ENCODE results near the gene SH2D5.

SH2D5 gene

GRCh38 chr1:20726932-20727745 lies 5.4 kb downstream of the SH2D5 start:
- no peak for ATAC-seq
- TF ChIP-seq CREB5 (CRISPR knock-in tag; IDR thresholded peaks at IDR 0.05; ENCODE audit: low read depth) (no peak), PATZ1 (CRISPR knock-in tag; IDR thresholded peaks at IDR 0.05; ENCODE audit: borderline replicate concordance) (no peak), ZNF70 (CRISPR knock-in tag; IDR thresholded peaks at IDR 0.05) (no peak), TOX (CRISPR knock-in tag; IDR thresholded peaks at IDR 0.05; ENCODE audit: borderline replicate concordance) (no peak), ZC3H10 (CRISPR knock-in tag; IDR thresholded peaks at IDR 0.05) (no peak), OSR1 (CRISPR knock-in tag; IDR thresholded peaks at IDR 0.05) (no peak), CSDC2 (CRISPR knock-in tag; IDR thresholded peaks at IDR 0.05) (no peak)

GRCh38 chr1:20726118-20726911 lies 6.2 kb downstream of the SH2D5 start:
- TF ChIP-seq ARNTL (CRISPR knock-in tag; IDR thresholded peaks at IDR 0.05; ENCODE audit: borderline replicate concordance, low read depth) (no peak), ZFP3 (CRISPR knock-in tag; IDR thresholded peaks at IDR 0.05) (no peak), ZC3H10 (CRISPR knock-in tag; IDR thresholded peaks at IDR 0.05) (no peak), POU6F1 (CRISPR knock-in tag; IDR thresholded peaks at IDR 0.05; ENCODE audit: borderline replicate concordance, low read depth) (no peak), PPARA (CRISPR knock-in tag; IDR thresholded peaks at IDR 0.05; ENCODE audit: borderline replicate concordance) (no peak), PATZ1 (CRISPR knock-in tag; IDR thresholded peaks at IDR 0.05; ENCODE audit: borderline replicate concordance) (no peak), TSHZ2 (CRISPR knock-in tag; IDR thresholded peaks at IDR 0.05) (no peak), BACH2 (CRISPR knock-in tag; IDR thresholded peaks at IDR 0.05; ENCODE audit: borderline replicate concordance) (no peak), ZFP30 (CRISPR knock-in tag; IDR thresholded peaks at IDR 0.05) (no peak), ZNF70 (CRISPR knock-in tag; IDR thresholded peaks at IDR 0.05) (no peak), OSR1 (CRISPR knock-in tag; IDR thresholded peaks at IDR 0.05) (no peak), TOX (CRISPR knock-in tag; IDR thresholded peaks at IDR 0.05; ENCODE audit: borderline replicate concordance) (no peak), TCF4 (CRISPR knock-in tag; IDR thresholded peaks at IDR 0.05; ENCODE audit: borderline replicate concordance) (no peak), GLIS3 (CRISPR knock-in tag; IDR thresholded peaks at IDR 0.05) (no peak)
- no peak for ATAC-seq
